Stimulated activated CD4-positive, alpha-beta T cell treated with anti-CD3 and anti-CD28 coated beads, Interleukin-2, amount 100 ng/mL, for 48 hours (primary cell): ENCODE results near the gene CDK14.

Experiments
- DNase-seq, 2 donors: peaks; one replicate each; pipeline ENCODE4 v3.0.0-alpha.2; 2020

Gene CDK14

DNA sequence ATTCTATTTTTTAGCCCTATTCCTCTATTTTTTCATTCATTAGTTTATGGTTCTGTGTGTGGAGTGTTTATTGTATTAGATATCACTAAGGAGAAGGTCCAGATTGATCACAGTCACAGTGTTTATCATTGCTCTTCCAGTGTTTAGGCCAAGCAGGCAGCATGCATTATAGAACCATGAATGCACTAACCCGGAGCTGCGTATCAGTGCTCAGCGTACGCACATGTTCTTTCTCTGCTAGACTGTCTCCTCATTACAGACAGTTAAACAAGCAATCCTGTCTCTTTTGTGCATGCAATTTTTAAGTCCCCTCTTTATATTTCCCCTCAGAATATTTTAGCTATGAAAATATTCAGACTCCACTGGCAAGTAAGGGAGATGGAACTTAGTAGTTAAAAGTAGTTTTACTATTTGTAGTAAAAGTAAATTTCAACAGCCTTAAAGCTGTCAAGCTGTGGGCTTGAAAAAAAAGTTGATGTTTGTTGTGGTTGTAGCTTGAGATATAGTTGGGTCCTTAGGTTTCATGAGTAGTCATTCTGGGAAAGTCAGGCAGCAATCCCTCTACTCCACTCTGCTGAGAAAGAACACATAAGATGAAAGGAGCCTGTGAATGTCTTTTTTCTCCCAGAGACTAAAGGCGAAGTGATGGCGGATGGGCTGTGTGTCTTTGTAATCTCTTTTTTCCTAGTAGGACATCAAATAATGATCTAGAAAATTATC, 260.4 kb downstream of the CDK14 start:
- DNase-seq: no peak

DNA sequence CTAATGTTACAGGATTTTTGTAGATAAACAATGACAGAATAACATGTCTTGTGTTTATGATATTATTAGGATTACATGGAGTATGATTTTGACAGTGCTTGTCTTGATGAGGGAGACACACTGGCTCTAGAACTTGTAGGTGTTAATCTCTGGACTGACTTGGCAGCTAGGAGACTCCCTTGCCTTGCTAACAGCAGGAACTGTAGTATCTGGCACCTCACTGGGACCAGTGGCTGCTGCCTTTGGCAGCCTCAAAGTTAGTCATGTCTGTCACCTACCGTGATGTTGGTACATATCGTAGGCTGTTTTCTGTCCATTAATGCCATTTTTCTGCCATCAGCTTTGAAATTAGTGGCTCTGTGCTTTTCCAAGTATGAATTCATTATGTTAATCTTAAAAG, 261.5 kb downstream of the CDK14 start:
- DNase-seq: no peak

DNA sequence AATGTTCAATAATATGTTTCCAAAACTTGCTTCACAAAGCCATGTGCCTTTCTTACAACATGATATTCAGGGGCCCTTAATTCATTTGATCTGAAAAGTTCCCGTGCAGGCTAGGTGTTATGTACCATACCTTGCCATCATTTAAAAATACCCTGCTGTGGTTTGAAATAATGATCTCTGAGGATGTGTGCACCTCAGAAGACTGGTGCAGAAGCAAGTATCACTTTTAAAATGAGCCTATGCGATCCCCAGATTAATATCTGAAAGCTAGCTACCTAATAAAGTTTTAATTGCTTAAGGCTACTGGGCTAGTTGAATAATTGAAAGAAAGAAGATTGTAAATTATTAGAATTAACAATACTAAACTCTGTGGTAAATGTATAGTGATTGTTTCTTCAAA, 262.4 kb downstream of the CDK14 start:
- no peak for DNase-seq

DNA sequence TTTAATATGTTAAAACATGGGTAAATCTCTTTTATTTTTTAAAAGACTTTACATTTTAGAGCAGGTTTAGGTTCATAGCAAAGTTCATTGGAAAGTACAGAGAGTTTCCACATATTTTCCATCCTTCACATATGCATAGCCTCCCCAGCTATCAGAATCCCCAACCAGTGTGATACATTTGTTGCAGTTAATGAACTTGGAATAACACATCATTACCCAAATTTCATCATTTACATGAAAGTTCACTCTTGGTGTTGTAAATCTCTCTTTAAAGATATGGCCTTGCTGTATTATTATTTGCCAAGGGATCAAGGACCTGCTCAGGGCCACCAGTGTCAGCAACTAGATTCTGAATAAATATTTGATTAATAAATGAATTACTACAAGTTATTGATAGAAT, 263.4 kb downstream of the CDK14 start:
- no peak for DNase-seq

DNA sequence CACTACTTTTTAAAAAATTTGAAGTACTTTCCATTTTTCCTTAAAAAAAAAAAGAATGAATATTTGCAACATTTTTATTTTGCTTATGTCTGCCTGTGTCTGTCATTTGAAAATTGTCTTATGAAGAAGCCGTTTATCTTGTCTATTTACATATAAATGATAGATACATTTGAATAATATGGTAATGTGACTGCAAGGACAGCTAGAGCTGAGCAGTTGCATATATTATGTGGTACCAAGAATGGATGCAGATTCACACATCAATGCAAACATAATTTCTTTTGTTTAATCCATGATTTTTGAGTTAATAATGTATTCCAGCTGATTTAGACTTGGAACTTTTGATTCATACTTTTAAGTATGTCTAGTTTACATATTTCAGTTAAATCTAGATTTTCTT, 268.0 kb downstream of the CDK14 start:
- DNase-seq: no peak

DNA sequence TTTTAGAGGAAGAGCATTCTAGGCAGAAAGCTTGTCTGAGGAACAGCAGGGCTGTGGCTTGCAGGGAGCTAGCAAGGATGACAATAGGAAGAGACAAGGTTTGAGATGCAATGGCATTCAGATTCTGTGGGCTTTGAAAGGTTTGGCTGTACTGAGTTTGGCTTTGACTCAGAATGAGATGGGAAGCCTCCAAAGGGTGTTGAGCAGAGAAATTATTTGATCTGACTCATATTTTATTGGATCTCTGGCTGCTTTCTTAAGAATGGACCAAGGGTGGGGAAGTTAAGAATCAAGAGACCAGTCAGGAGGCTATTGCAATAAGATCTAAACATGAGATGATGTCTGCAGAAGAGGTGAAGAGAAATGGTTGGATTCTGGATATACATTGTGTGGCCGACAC, 273.2 kb downstream of the CDK14 start:
- DNase-seq: no peak

DNA sequence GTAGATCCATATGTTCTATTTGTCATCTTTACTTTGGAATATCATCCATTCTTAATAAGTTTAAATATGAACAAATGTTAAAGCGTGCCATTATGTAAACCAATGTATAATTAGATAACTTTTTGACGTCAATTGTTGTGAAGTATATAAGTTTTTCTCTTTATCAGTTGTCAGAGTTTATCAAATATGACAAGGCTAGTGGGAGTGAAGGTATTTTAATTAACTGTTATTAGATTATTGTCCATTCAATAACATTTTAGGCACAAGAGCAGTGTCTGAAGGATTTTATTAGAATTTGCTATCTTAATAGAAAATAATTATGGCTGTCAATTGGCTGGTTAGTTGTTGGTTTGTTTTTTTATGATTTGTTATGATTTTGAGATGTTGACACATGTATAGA, 280.6 kb downstream of the CDK14 start:
- DNase-seq: no peak

DNA sequence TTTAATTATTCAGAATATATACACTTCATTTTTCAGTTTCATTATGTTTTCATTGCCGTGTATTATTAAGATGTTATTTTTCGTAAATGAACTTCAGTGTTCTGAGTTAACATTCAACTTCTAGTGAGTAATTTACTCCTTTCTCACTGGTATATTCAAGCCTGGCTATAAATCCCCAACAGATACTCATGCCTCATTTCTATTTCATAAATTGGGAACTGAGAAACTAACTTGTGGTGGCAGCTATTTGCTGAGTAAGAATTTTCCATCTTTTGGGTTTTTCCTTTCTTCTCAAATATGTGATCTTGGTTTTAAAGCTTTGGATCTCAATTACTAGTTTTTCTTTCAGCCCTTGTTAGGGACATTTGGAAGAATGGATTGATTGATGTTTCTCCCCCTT, 281.1 kb downstream of the CDK14 start:
- no peak for DNase-seq

DNA sequence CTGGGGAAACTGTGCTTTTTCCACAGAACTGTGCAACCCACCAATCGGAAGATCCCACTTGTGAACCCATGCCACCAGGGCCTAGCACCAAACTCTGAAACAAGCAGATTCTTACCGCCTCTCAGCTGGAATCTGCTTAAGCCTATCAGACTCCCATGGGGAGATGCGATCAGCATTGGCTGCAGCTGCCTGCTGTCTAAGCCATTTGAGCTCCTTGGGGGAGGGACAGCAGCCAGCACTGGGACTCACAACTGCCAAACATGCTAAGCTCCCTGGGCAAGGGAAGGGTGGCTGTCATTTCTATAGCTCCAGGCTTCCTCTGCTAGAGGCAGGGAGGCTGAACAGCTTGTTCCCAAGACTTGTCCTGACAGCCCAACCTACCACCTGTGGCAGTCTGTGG, 283.8 kb downstream of the CDK14 start:
- DNase-seq: no peak

DNA sequence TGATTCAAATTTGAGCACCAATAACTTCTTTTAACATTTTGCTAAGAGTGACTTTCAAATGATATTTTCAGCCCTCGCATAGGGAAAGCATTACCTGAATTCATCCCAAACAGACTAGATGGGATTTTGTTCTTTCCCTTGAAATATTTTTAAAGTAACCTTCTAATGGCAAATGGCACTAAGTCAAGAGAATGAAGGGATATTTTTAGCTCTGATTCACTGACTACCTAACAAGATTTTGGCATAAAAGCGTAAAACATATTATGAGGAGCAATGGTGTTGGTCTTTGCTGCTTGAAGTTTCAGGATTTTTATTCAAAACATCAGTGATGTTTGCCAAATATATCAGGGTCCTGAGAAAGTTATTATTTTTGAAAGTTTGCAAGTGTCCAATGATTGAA, 290.3 kb downstream of the CDK14 start:
- no peak for DNase-seq

DNA sequence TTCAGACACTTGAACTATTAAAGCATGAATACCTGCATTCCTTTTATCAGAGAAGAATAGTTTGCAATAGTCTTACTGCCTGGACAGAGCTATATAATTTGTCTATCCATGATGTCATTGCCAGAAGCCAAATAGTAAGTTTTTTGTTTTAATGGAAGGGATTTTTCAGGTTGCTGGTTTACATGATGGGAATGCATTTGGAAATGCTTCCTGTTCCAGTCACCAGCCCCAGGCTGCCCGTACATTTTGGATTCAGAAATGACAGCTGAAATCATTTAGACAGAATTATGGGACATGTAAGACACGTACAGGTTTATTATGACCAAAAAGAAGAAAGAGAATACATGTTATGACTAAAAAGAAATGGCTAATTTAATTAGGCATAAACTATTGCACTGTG, 293.1 kb downstream of the CDK14 start:
- no peak for DNase-seq

DNA sequence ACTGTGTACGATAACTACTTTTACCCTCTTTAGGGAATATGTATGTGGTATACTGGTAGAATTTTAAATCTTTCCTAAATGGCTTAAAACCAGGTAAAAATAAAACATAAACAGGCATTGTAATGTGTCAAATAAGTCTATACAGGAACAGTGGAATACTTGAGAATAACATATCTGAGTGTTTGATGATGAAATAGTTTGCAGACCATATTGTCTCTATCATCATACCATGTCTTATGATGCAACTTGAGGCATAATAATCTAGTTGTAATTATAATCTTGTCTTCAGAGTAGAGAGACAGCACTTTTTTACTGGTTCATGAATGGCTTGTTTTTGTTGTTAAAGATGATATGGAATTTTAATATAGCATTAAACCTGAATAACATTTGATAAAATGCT, 293.5 kb downstream of the CDK14 start:
- no peak for DNase-seq

DNA sequence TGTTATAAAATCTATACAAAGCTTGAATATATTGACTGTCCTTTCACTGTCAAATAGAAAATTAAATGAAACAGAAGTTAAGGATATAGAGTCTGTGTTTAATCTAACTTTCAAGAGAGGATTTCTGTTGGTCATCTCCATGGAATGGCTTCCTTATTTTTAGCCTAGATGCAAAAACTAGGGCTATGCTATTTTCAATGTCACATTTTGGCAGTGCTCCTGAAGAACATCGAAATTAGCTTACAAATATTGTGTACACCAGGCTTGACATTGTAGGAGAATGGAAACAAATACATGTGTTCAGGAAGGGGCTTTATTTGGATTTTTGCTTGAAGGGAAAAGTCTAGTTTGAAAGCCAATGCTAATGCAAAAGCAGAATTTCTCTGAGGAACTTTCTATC, 295.4 kb downstream of the CDK14 start:
- DNase-seq: no peak

DNA sequence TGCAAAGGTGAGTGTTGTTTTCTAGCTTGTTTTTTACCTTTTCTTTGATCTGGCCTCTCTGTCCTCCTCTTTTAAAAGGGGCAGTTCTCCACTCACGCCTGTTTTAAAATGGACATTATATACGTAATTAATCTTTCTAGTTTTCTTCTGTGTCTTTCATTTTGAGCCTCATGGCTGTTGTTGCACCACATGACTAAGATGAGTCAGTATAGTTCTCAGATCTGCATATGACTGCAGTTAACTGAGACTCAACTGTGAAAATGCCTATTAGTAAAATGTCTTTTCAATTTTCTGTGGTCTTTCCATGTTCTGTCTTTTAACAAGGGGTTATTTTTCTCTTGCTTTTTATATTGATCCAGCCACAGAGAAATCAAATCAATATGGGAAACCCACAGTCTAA, 296.1 kb downstream of the CDK14 start:
- no peak for DNase-seq

DNA sequence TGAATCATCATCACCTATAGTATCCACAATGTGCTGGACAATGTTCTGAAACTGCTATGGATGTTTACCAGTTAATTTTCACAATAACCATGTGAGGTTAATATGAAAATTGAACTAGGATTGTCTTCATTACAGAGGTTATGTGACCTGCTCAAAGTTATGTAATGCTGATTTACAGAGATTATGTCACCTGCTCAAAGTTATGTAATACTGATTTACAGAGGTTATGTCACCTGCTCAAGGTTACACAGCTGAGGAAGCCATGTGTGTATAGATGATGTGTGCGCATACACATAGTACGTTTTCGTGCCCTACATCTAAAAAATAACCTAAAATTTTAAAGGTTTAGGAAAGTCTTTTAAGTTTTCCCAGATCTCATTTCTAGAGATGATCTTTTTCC, 298.0 kb downstream of the CDK14 start:
- DNase-seq: no peak

DNA sequence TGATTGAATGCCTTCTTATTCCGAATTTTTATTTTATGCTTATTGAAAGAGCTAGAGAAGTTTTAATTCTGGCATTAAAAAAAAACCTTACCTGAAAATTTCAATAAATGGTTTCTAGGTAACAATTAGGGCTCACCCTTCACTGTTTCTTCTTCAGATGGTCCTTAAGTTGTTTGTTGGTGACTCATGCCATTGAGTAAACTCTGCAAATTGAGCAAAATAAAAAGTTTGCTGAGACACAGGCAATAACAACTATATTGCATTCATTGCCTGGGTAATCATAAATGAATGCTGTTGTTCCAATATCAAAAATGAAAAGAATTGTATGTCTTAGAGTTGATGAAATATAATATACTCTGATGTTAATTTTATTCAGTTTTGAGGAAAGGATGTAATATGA, 300.3 kb downstream of the CDK14 start:
- no peak for DNase-seq

DNA sequence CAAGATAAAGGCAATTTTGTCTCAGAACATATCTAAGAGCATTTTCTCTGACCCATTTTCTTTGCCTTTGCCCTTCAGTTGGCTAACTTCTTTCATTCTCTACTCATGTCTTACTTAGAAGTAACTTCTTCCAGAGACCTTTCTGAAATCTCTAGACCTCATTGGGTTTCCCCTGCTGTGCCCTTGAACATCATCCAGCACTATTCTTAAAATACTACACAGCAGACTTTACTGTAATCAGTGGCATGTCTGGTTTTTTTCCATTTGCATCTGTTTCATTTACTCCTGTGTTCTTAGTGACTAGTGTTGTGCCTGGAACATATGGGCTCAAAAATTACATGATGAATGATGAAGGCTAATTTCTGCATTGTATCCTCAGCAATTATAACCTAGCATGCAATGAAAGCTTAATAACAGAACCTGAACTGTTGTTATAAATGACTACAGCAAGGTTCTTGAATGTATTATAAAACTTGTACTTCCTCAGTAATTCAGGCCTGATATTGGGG, 301.9 kb downstream of the CDK14 start:
- no peak for DNase-seq

DNA sequence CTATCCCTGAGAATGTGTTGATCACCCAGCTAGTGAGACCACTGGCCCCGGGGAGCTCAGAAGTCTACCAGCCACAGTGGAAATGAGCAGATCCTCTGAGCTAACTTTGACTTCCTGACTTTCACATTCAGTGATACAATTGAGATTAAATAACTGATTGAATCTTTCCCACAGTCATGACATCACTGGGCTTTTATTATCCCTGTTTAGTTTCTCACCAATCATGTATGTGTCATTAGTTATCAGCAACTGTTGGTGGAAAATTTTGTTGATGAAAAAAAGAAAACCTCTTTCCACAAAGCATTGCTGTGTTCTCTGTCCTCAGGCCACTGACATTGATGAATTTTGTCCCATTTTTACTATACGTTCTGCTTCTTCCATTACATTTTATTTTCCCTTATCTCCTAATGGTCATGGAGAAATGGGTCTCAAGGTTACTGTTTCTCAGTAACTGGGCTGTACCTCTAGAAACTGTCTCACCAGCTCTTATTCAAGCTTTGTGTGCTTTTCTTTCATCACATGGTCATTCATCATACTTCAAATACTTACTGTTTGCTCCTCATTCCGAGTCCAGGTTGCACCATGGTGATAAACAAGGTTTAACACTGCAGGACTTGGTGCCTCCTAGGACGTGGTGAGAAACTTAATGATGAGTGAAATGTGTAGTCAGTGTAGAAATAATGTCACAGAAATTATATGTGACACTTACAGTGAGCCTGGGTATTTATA, 304.7 kb downstream of the CDK14 start:
- no peak for DNase-seq

DNA sequence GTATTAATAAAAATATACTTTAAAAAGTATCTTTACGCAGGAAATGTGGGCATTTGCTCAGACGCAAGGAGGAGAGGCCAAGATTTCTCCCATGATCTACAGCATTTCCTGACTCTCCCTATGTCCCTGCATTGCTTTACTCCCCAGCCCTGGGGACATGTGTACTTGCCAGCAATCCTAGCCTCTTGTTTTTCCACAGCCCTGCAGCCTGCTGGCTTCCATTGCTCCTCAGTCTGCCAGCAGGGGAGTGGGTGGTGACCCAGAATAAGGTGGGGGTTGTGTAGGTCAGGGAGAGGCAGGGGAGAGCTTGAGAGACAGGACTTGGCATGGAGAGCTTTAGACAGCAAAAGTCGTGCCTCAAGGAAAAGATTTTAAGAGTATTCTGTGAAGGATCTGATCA, 307.7 kb downstream of the CDK14 start:
- no peak for DNase-seq

DNA sequence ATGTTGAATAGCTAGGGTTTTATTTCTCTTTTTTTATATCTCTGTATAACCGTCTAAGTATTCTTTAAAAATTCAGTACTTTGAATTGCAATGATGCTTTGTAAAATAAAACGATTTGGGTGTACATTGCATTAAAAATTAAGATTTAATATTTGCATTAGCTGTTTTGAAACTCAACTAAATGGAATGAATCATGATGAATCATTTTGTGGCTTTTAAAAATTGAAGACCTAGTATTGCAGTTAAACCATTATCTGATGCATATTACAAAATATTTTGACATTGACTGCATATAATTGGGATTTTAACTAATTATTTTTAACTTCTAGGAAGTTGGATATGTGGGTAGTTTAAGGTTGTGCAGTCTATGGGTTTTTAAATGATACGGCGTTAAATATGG, 314.0 kb downstream of the CDK14 start:
- DNase-seq: no peak

DNA sequence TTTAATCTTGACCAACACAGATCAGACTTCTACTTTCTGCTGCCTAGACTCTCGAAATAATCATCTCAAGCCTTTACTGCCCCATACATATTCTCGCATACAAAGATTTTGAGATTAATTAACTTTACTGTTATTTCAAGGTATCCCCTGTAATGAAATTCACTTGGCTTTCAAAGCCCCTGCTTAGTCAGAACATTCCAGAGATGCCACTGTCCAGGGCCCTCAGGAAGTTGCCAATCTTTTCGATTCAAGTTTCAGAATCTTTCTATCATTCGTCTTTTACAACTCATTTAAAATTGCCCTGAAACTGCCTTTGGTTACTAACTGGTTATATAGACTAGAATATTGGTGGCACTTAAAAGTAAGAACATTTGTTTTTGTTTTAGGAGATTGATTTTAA, 320.2 kb downstream of the CDK14 start:
- no peak for DNase-seq

DNA sequence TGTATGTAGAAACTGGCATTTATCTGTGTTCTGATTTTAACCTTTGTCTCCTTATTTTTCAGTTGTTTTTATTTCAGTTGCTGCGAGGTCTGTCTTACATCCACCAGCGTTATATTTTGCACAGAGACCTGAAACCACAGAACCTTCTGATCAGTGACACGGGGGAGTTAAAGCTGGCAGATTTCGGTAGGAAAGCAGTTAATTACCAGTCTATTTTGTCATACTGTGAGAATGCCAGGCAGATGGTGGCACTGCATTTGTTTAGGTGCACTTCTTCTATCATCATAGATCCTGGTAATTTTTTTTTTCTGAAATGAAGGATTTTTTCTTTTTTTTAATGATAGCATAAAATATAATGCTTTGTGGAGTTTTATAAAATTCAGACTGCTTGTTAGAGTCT, 321.4 kb downstream of the CDK14 start:
- no peak for DNase-seq

DNA sequence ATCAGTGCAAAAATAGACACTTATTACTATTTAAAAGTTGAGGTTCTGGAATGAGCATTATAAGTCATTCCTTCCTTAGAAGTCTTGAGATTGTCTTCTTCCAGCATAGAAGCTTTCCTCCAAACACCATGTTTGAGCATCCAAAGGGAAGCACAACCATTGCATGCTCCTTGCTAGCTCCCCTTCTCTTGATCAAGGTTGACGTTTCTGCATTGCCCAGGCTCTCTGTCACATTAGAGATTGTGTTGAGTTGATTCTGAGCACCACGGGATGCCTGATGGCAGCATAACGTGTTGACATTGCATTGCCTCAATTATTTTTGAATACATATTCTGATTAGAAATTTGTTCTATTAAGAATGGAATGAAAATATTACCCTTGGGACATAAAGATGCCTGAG, 322.2 kb downstream of the CDK14 start:
- no peak for DNase-seq

DNA sequence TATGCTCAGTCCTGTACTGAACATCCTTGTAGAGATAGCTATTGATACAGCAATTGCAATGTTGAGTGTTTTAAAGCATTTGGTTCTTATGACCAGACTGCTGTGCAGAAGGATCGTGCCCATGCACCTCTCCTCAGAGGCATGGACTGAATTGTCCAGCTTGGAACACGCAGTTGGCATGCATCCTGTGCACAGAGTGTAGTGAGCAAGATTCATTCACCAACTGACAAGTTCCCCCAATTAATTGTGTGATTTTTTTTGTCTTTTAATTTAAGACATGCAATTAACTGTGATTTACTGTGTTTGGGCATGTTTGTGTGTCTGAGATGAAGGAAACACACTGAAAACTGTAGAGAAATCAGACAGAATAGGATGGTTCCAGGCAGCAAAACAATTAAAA, 323.7 kb downstream of the CDK14 start:
- DNase-seq: no peak

DNA sequence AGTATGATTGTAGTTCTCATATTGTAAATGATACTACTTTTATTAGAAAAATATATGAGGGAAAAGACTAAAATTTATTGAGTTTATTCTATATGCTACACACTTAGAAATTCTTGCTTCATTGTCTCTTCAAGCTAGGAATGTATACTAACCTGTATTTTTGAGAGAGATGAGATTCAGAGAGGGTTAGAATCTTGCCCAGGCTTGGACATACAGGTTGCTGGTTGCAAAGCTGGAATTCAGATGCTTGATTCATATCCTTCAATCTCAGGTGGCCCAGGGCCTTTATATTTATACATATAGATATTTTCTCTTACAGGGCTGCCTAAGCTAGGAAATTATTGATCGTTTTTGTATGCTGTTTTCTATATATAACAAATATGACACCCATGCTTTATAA, 324.2 kb downstream of the CDK14 start:
- no peak for DNase-seq
